ENCODE results near the gene ABCD1.
"Not testable (repeated sequence)": the region's sequence is repeated elsewhere in the genome, so short reads cannot be mapped to it uniquely, and the experiment has no call there.

- peak; percentile 29 for TF ChIP-seq CTCF (IDR thresholded peaks at IDR 0.05)
- not testable (repeated sequence) for TF ChIP-seq EZH2, EZH2phosphoT487 (IDR thresholded peaks at IDR 0.05)
These were observed 19.1 kb upstream of the ABCD1 start for GRCh38 chrX:153705403-153706060.

Measured in neural progenitor cell (in vitro differentiated cells).